Activated naive CD4-positive, alpha-beta T cell treated with anti-CD3 and anti-CD28 coated beads, Interleukin-2, amount 50 U/mL, for 72 hours (primary cell): ENCODE data around the gene CAMK1D. TPM values are rescaled to one million over a fixed set of nuclear protein-coding genes. Genes with fewer than 3 reads are reported as not detected.
A peak's percentile ranks its signal among the peaks of the same experiment; 100 is the strongest.
"Not testable (repeated sequence)": the region's sequence is repeated elsewhere in the genome, so short reads cannot be mapped to it uniquely, and the experiment has no call there.

Experiments used
- ATAC-seq, 2 donors: fragments of 150-1000 bp; cut with Tn5 transposase; 2 replicates each; pipeline ENCODE4 v1.10.0; 2021; ENCODE audit warnings: mild to moderate bottlenecking in 2 of 2, moderate library complexity in 2 of 2
- DNase-seq, 2 donors: peaks; one replicate each; pipeline ENCODE4 v3.0.0; 2021 to 2022; ENCODE audit warnings: low spot score in 2 of 2
- H3K27ac Mint-ChIP-seq, 2 donors: one replicate each; pipeline ENCODE4 v1.8.0; 2022; ENCODE audit warnings: mild to moderate bottlenecking in 2 of 2, mixed read lengths in 2 of 2
- H3K36me3 Mint-ChIP-seq, 2 donors: one replicate each; pipeline ENCODE4 v1.8.0; 2022; ENCODE audit warnings: mixed read lengths in 2 of 2
- H3K9me3 Mint-ChIP-seq, 2 donors: one replicate each; pipeline ENCODE4 v1.8.0; 2022; ENCODE audit warnings: mixed read lengths in 2 of 2
- total RNA-seq, 2 donors: library from RNA; stranded (reverse); gene quantifications; one replicate each; pipeline ENCODE4 v1.2.3, GENCODE V29; 2022

Gene CAMK1D
- total RNA-seq, 2 donors from 2014 or later, result 1.1 to 13.0 TPM

DNA sequence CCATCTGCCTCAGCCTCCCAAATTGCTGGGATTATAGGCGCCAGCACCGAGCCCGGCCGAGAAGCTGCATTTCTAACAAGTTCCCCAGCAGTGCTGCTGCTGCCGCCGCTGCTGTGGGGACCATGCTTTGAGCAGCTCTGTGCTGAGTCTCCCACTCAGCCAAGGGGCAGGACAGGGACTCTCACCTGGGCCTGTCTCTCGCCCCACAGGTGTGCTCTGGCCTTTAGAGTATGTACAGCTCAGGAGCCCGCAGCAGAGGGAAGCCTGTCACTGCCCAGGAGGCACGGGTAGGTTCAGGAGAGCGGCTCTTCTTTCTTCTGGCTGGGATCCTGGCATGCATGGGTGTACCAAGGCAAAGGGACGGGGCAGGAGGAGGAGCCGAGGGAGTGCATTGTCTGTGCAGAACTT is 130.1 kb downstream of the CAMK1D start:
- Mint-ChIP-seq H3K27ac (no peak overlapping the region), H3K9me3 (peaks cover 3 to 5% of the 10 kb centered on the region in 2 donors), H3K36me3 (peaks cover 4 to 11% of the 10 kb centered on the region in 2 donors)
- ATAC-seq (no peak), DNase-seq (no peak)

GRCh38 chr10:12479924-12480323 is 130.6 kb downstream of the CAMK1D start:
- peaks cover 4 to 10% of the 10 kb centered on the region in 2 donors for H3K36me3 Mint-ChIP-seq
- no peak for DNase-seq
- no peak for ATAC-seq

GRCh38 chr10:12480440-12480839 is 131.1 kb downstream of the CAMK1D start:
- H3K36me3 Mint-ChIP-seq, result peaks cover 4 to 5% of the 10 kb centered on the region in 2 donors
- DNase-seq (no peak), ATAC-seq (no peak)
- H3K27ac Mint-ChIP-seq, result no peak overlapping the region
- H3K9me3 Mint-ChIP-seq, result peaks cover 3 to 5% of the 10 kb centered on the region in 2 donors

More at GRCh38 chr10:12479924-12480323, 130.6 kb downstream of the CAMK1D start:
- no peak overlapping the region for H3K27ac Mint-ChIP-seq
- H3K9me3 Mint-ChIP-seq, result peaks cover 3 to 5% of the 10 kb centered on the region in 2 donors

DNA sequence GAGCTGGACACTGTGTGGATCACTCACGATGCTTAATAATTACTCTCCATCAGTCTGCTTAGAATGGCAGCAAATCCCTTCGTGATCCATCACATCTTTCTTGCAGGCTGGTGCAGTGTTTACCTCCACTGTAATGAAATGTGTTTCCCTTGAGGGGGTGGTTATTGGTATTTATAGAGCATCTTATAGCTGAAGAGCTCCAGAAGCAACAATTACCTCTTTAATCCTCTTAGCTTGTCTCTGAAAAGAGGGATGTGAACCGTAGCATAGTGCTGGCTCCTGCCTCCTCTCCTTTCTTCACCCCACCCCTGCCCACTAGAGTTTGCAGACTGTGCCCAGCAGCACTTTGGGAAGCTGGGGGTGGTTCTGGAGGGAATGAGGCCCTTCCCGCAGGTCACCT is 132.6 kb downstream of the CAMK1D start:
- DNase-seq, result no peak
- H3K27ac Mint-ChIP-seq, result no peak overlapping the region
- peaks cover 4 to 5% of the 10 kb centered on the region in 2 donors for H3K36me3 Mint-ChIP-seq
- no peak for ATAC-seq
- H3K9me3 Mint-ChIP-seq, result peaks cover 3 to 5% of the 10 kb centered on the region in 2 donors

DNA sequence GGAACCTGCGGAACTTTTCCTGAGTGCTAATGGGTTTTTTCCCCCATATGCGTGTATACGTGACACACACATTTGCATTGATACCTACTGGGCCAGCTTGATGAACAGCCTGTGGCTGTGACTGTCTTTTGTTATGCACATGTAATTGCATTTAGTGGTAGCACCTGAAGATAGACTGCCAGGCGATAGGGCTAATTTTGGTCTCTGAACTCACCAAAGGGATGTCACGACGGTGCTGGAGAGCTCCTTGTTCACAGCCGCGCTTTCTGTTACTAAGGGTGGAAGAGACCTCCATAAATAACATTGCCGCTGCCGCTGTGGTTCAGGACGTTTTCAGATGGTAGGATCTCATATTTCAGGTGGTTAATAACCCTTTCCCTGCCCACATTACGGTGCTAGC is 133.2 kb downstream of the CAMK1D start:
- H3K9me3 Mint-ChIP-seq, result peaks cover 3 to 5% of the 10 kb centered on the region in 2 donors
- no peak overlapping the region for H3K27ac Mint-ChIP-seq
- ATAC-seq (no peak), DNase-seq (no peak)
- peaks cover 4 to 5% of the 10 kb centered on the region in 2 donors for H3K36me3 Mint-ChIP-seq

GRCh38 chr10:12484002-12484918 is 134.9 kb downstream of the CAMK1D start:
- Mint-ChIP-seq H3K9me3 (peaks cover 3 to 5% of the 10 kb centered on the region in 2 donors), H3K36me3 (peaks cover 4 to 5% of the 10 kb centered on the region in 2 donors), H3K27ac (no peak overlapping the region)
- DNase-seq (no peak), ATAC-seq (no peak)

- peak overlapping the region; percentile 61 to 74 for H3K27ac Mint-ChIP-seq
- peak; percentile 73 to 78 for ATAC-seq
- peak in 1 of 2 donors; percentile 20 for DNase-seq
- H3K9me3 Mint-ChIP-seq, result peaks cover 3 to 5% of the 10 kb centered on the region in 2 donors
- H3K36me3 Mint-ChIP-seq, result peaks cover 4 to 5% of the 10 kb centered on the region in 2 donors
These were observed 135.8 kb downstream of the CAMK1D start for GRCh38 chr10:12484941-12485805.

GRCh38 chr10:12487366-12487765 is 138.0 kb downstream of the CAMK1D start:
- no peaks in the 10 kb centered on the region for H3K36me3 Mint-ChIP-seq
- DNase-seq (no peak), ATAC-seq (no peak)
- H3K27ac Mint-ChIP-seq, result no peak overlapping the region
- no peaks in the 10 kb centered on the region for H3K9me3 Mint-ChIP-seq

DNA sequence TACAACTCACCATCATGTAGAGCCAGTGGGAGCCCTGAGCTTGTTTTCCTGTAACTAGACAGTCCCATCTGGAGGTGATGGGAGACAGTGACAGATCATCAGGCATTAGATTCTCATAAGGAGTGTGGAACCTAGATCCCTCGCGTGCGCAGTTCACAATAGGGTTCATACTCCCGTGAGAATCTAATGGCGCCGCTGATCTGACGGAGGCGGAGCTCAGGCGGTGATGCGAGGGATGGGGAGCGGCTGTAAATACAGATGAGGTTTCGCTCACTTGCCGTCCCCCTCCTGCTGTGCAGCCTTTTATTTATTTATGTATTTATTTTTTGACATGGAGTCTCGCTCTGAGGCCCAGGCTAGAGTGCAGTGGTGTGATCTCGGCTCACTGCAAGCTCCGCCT is 139.3 kb downstream of the CAMK1D start:
- ATAC-seq (no peak), DNase-seq (no peak)
- no peak overlapping the region for H3K27ac Mint-ChIP-seq
- H3K9me3 Mint-ChIP-seq, result no peaks in the 10 kb centered on the region
- no peaks in the 10 kb centered on the region for H3K36me3 Mint-ChIP-seq

DNA sequence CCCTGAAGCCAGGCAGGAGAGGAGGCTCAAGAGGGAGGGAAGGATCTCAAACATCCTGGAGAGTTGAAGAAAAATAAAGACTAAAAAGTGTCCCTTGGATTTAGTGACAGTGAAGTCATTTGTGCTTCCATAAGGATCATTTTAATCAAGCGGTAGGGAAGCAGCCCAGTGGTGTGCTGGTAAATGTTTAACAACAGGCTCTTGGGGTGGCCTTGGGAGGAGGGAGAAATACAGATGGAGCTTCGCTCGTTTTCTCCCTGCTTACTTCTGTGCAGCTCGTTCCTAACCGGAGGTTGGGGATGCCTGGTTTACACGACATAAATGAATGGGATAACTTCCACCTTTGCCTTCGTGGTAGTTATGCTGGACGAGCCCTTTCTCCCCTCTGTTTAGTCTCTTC is 140.0 kb downstream of the CAMK1D start:
- ATAC-seq, result no peak
- no peaks in the 10 kb centered on the region for H3K36me3 Mint-ChIP-seq
- no peak for DNase-seq
- no peak overlapping the region for H3K27ac Mint-ChIP-seq
- no peaks in the 10 kb centered on the region for H3K9me3 Mint-ChIP-seq

DNA sequence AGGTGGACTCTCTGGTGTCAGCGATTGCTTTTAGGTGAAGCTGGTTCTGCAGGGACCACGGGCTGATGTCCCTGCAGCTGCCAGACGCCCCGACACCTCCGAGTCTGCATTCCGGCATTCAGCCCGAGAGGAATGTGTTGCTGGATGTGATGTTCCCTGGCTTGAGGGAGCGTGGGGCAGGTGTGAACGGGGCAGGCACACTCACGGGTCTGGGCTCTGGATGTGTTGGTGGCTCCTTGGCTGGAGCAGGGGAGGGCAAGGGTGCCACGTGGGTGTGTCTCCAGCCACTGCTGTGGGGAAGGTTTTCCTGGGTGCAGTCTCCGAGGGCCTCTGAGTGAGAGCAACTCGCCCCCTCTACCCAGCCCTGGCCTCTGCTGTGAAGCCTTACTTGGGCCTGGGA is 140.5 kb downstream of the CAMK1D start:
- ATAC-seq (no peak), DNase-seq (no peak)
- Mint-ChIP-seq H3K27ac (peak overlapping the region in 1 of 2 donors; percentile 18), H3K36me3 (no peaks in the 10 kb centered on the region), H3K9me3 (no peaks in the 10 kb centered on the region)

DNA sequence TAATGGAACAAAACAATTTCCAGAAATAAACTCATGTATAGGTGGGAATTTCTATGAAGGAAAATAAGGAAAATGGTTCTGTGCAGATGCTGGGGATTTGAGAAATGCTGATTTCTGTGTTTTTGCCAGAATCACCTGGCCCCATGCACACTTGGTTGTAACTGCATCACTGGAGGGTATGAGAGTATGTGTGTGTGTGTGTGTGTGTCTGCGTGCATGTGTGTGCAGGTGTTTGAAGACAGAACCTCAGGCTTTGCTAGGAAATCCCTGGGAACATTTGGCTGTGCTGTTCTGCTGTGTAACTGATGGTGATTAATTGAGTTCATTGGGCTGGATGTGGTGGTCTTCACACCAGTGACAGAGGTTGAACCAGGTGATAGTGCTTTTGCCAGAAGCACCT is 141.6 kb downstream of the CAMK1D start:
- H3K36me3 Mint-ChIP-seq, result no peaks in the 10 kb centered on the region
- ATAC-seq, result no peak
- DNase-seq, result no peak
- H3K27ac Mint-ChIP-seq, result no peak overlapping the region
- H3K9me3 Mint-ChIP-seq, result no peaks in the 10 kb centered on the region

GRCh38 chr10:12491491-12491890 is 142.1 kb downstream of the CAMK1D start:
- Mint-ChIP-seq H3K27ac (no peak overlapping the region), H3K36me3 (no peaks in the 10 kb centered on the region), H3K9me3 (no peaks in the 10 kb centered on the region)
- no peak for DNase-seq
- no peak for ATAC-seq

- no peaks in the 10 kb centered on the region for H3K36me3 Mint-ChIP-seq
- DNase-seq (no peak), ATAC-seq (no peak)
- no peak overlapping the region for H3K27ac Mint-ChIP-seq
- H3K9me3 Mint-ChIP-seq, result no peaks in the 10 kb centered on the region
These were observed 142.7 kb downstream of the CAMK1D start for GRCh38 chr10:12492016-12492415.

DNA sequence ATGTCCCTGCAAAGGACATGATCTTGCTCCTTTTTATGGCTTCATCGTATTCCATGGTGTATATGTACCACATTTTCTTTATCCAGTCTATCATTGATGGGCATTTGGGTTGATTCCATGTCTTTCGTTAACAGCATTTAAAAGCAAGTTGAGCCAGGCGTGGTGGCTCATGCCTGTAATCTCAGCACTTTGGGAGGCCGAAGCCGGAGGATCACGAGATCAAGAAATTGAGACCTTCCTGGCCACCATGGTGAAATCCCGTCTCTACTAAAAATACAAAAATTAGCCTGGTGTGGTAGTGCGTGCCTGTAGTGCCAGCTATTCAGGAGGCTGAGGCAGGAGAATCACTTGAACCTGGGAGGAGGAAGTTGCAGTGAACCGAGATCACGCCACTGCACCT is 147.7 kb downstream of the CAMK1D start:
- not testable (repeated sequence) for H3K9me3 Mint-ChIP-seq, DNase-seq, H3K27ac Mint-ChIP-seq, H3K36me3 Mint-ChIP-seq, ATAC-seq

DNA sequence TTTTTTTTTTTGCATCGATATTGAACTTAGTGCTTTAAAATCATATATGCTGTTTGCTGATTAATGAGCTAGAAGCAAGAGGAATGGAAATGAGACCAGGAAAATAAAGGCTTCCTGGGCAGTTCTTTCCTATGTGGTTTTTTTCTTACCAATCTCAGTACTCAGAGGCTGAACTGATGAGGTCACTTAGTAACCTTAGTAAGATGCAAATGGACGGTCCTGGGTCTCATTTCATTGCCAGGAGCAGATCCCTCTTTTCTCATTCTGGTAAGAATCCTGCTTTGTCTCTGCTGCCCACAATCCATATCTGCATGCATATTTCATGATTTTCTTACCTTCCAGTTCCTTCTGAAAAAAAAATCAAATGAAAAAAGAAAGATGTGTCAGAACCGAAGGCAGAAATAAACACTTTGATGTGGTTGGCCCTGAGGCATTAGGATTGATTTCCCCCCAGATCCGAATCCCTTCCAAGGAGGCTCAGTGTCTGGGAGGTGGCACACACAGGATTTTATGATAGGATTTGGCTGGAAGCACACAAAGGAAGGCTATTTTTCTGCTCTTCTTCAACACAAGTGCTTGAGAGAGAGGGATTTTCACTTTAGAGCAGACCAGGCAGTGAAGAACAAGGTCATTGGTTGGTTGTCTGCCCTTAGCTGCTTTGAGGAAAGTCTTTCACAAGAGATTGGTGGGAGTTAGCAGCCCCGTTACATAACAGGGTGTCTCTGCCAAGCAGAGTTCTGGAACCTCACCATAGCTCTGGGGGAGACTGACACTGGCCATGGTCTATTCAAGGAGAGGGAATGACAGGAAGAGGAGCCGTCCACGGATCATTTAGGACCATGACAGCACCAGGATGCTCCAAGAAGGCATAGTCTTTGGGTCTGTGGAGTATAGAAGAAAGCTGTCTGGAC is 150.0 kb downstream of the CAMK1D start:
- H3K36me3 Mint-ChIP-seq, result peaks cover 0 to 4% of the 10 kb centered on the region in 2 donors
- no peak overlapping the region for H3K27ac Mint-ChIP-seq
- DNase-seq, result no peak
- ATAC-seq, result peak in 1 of 2 donors; percentile 39
- H3K9me3 Mint-ChIP-seq, result peaks cover 3 to 7% of the 10 kb centered on the region in 2 donors
